ENCODE measurements around the gene ZNRF4.

The ZNRF4 gene

GRCh38 chr19:5451494-5451893 is 3.7 kb upstream of the ZNRF4 start:
- no peak for DNase-seq (ENCODE audit: low spot score)
- TF ChIP-seq CTCF (IDR thresholded peaks at IDR 0.05): no peak
- Histone ChIP-seq H3K4me3 (no peak overlapping the region), H3K27ac (no peak overlapping the region)

GRCh38 chr19:5452594-5453565 is 2.3 kb upstream of the ZNRF4 start:
- no peak overlapping the region for H3K27ac ChIP-seq
- DNase-seq (ENCODE audit: low spot score): no peak
- TF ChIP-seq CTCF (IDR thresholded peaks at IDR 0.05): no peak
- no peak overlapping the region for H3K4me3 ChIP-seq

DNA sequence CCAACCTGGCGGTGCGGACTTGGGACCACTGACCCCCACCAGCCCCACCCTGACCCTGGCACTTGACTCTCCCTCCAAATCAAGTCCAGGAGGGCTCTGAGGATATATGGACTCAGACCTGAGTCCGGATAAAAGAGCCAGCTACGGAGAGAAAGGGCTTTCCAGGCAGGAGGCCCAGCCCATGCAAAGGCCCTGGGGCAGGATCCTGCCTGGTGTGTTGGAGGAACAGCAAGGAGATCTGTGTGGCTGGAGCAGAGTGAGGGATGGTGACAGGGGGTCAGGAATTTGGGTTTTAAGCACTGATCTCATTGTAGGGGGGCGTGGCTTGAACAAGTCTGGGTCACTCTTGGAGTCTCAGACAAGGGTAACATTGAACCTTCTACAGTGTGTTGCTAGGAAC is 474 bp upstream of the ZNRF4 start:
- Histone ChIP-seq H3K27ac (no peak overlapping the region), H3K4me3 (no peak overlapping the region)
- TF ChIP-seq CTCF (IDR thresholded peaks at IDR 0.05): no peak
- DNase-seq (ENCODE audit: low spot score): no peak

DNA sequence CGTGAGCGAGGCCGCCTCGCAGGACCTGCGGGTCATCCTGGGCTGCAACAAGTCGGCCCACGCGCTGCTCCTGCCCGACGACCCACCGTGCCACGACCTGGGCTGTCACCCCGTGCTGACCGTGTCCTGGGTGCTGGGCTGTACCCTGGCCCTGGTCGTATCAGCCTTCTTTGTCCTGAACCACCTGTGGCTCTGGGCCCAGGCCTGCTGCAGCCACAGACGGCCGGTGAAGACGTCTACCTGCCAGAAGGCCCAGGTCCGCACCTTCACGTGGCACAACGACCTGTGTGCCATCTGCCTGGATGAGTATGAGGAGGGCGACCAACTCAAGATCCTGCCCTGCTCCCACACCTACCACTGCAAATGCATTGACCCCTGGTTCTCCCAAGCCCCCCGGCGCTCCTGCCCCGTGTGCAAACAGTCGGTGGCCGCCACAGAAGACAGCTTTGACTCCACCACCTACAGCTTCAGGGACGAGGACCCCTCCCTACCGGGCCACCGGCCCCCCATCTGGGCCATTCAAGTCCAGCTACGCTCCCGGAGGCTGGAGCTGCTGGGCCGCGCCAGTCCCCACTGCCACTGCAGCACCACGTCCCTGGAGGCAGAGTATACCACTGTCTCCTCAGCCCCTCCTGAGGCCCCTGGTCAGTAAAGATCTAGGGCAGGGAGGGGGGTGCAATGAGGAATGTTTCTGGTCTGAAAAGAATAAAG is 1.1 kb downstream of the ZNRF4 start:
- TF ChIP-seq CTCF (IDR thresholded peaks at IDR 0.05): no peak
- H3K4me3 ChIP-seq: no peak overlapping the region
- no peak overlapping the region for H3K27ac ChIP-seq
- no peak for DNase-seq (ENCODE audit: low spot score)

DNA sequence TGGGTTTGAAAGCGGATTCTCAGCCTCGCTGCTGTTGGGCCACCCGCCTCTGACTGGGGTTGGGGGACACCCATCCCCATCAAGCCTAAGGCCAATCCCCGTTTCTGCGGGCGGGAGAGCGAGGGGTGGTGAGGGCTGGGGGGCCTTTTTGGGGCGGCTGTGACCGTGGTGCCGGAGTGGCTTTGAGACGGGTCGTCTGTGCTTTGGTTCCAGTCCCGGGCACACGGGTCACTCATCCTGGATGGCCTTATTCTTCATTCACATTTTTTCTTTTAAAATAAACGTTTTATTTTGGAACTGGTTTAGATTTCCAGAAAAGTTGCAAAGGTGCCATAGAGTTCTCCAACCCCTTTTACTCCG is 1.6 kb downstream of the ZNRF4 start:
- Histone ChIP-seq H3K27ac (no peak overlapping the region), H3K4me3 (no peak overlapping the region)
- TF ChIP-seq CTCF (IDR thresholded peaks at IDR 0.05): no peak
- no peak for DNase-seq (ENCODE audit: low spot score)

DNA sequence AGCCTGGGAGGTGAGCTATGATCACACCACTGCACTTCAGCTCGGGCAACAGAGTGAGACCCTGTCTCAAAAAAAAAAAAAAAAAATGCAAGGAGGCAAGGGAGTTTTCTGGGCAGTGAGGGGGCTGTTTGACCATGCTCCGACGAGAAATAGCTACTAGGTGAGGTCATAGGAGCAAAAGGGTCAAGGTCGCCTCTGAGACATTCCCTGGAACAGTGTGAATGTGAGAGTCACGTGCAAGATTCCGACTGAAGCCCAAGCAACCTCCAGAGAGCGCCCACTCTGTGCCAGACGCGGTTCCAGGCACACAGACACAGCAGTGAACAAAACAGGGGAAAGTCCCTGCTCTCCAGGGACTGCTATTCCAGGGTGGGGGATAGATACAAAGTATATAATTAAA is 2.5 kb downstream of the ZNRF4 start:
- Histone ChIP-seq H3K4me3 (no peak overlapping the region), H3K27ac (no peak overlapping the region)
- DNase-seq (ENCODE audit: low spot score): no peak
- no peak for TF ChIP-seq CTCF (IDR thresholded peaks at IDR 0.05)
